Esophagus (tissue), 2 donors: Measurements from ENCODE around the gene SLC24A1. TPM values are rescaled to one million over a fixed set of nuclear protein-coding genes. Genes with fewer than 3 reads are reported as not detected.

Source experiments
- H3K27ac ChIP-seq, 2 donors: one replicate each; pipeline ENCODE4 v1.5.1; 2013; ENCODE audit warnings: low read depth in 2 of 2, mild to moderate bottlenecking in 2 of 2, inconsistent platforms in 1 of 2, low read length in 1 of 2, moderate library complexity in 1 of 2
- H3K27me3 ChIP-seq, 2 donors: one replicate each; pipeline ENCODE4 v1.6.1; 2013; ENCODE audit warnings: low read length in 2 of 2, control low read depth in 1 of 2, mild to moderate bottlenecking in 1 of 2; ENCODE audit not compliant: insufficient read depth in 2 of 2, control insufficient read depth in 1 of 2
- H3K36me3 ChIP-seq, 2 donors: one replicate each; pipeline ENCODE4 v1.6.1; 2013; ENCODE audit warnings: low read length in 1 of 2; ENCODE audit not compliant: control insufficient read depth in 2 of 2, insufficient read depth in 2 of 2
- H3K4me1 ChIP-seq, 2 donors: one replicate each; pipeline ENCODE4 v1.6.1; 2013; ENCODE audit warnings: low read length in 1 of 2; ENCODE audit not compliant: control insufficient read depth in 2 of 2, insufficient read depth in 2 of 2
- H3K4me3 ChIP-seq, 2 donors: one replicate each; pipeline ENCODE4 v1.5.1; 2013; ENCODE audit warnings: low read length in 2 of 2, mild to moderate bottlenecking in 2 of 2, low read depth in 1 of 2, moderate library complexity in 1 of 2
- H3K9me3 ChIP-seq, 2 donors: one replicate each; pipeline ENCODE4 v1.6.1; 2013; ENCODE audit warnings: mild to moderate bottlenecking in 2 of 2, low read depth in 1 of 2, low read length in 1 of 2, moderate library complexity in 1 of 2; ENCODE audit not compliant: control insufficient read depth in 2 of 2, insufficient read depth in 1 of 2
- WGBS, 2 donors: extraction: QIAGEN DNeasy Blood & Tissue Kit; methylation state at CpG; one replicate each; pipeline ENCODE4 v1.1.7; 2013; 5-methylcytosine and 5-hydroxymethylcytosine counted together
- polyA plus RNA-seq, 2 donors: library from polyadenylated mRNA; stranded (reverse); fragments of 200-250 nt; gene quantifications; one replicate each; pipeline ENCODE4 v1.2.3, GENCODE V29; 2013
- donor health status: healthy with polysubstance abuse.
- donor health status: Bipolar disorder and iron deficiency.

The SLC24A1 gene
- polyA plus RNA-seq, 2 donors, result 2.0 to 2.9 TPM

GRCh38 chr15:65631503-65631902 lies 9.8 kb downstream of the SLC24A1 start:
- 82 to 90% methylated on average over 6 of the region's 6 CpGs for WGBS, 2 donors
- no peak overlapping the region for H3K4me3 ChIP-seq

GRCh38 chr15:65632780-65633375 lies 11.1 kb downstream of the SLC24A1 start:
- no peak overlapping the region for H3K4me3 ChIP-seq
- H3K4me1 ChIP-seq, result no peaks in the 10 kb centered on the region
- WGBS, 2 donors, result 76 to 81% methylated on average over 4 of the region's 4 CpGs
- no peak overlapping the region for H3K27ac ChIP-seq
- H3K36me3 ChIP-seq, result no peaks in the 10 kb centered on the region
- no peaks in the 10 kb centered on the region for H3K27me3 ChIP-seq
- H3K9me3 ChIP-seq, result no peaks in the 10 kb centered on the region

More at GRCh38 chr15:65631503-65631902, 9.8 kb downstream of the SLC24A1 start:
- Histone ChIP-seq H3K27ac (no peak overlapping the region), H3K36me3 (no peaks in the 10 kb centered on the region), H3K4me1 (no peaks in the 10 kb centered on the region), H3K27me3 (no peaks in the 10 kb centered on the region), H3K9me3 (no peaks in the 10 kb centered on the region)

GRCh38 chr15:65633752-65634151 lies 12.0 kb downstream of the SLC24A1 start:
- H3K27ac ChIP-seq, result no peak overlapping the region
- 83 to 87% methylated on average over 2 of the region's 2 CpGs for WGBS, 2 donors
- H3K4me3 ChIP-seq, result no peak overlapping the region

GRCh38 chr15:65634356-65634755 lies 12.6 kb downstream of the SLC24A1 start:
- 81 to 84% methylated on average over 1 of the region's 1 CpG for WGBS, 2 donors
- H3K4me1 ChIP-seq, result no peaks in the 10 kb centered on the region
- H3K36me3 ChIP-seq, result no peaks in the 10 kb centered on the region
- no peak overlapping the region for H3K4me3 ChIP-seq
- no peak overlapping the region for H3K27ac ChIP-seq
- H3K27me3 ChIP-seq, result no peaks in the 10 kb centered on the region
- no peaks in the 10 kb centered on the region for H3K9me3 ChIP-seq

More at GRCh38 chr15:65633752-65634151, 12.0 kb downstream of the SLC24A1 start:
- Histone ChIP-seq H3K9me3 (no peaks in the 10 kb centered on the region), H3K4me1 (no peaks in the 10 kb centered on the region), H3K27me3 (no peaks in the 10 kb centered on the region), H3K36me3 (no peaks in the 10 kb centered on the region)

GRCh38 chr15:65638109-65638508 lies 16.4 kb downstream of the SLC24A1 start:
- Histone ChIP-seq H3K27ac (no peak overlapping the region), H3K9me3 (no peaks in the 10 kb centered on the region), H3K4me3 (no peak overlapping the region), H3K36me3 (no peaks in the 10 kb centered on the region), H3K27me3 (no peaks in the 10 kb centered on the region), H3K4me1 (no peaks in the 10 kb centered on the region)
- WGBS, 2 donors, result 87 to 93% methylated on average over 5 of the region's 5 CpGs

- 4 to 7% methylated on average over 3 of the region's 3 CpGs for WGBS, 2 donors
- no peaks in the 10 kb centered on the region for H3K36me3 ChIP-seq
- no peaks in the 10 kb centered on the region for H3K27me3 ChIP-seq
- H3K4me1 ChIP-seq, result no peaks in the 10 kb centered on the region
- no peak overlapping the region for H3K27ac ChIP-seq
- H3K4me3 ChIP-seq, result no peak overlapping the region
- H3K9me3 ChIP-seq, result no peaks in the 10 kb centered on the region
Observed at GRCh38 chr15:65638681-65639089, 16.9 kb downstream of the SLC24A1 start.

GRCh38 chr15:65639509-65639908 lies 17.8 kb downstream of the SLC24A1 start:
- H3K27ac ChIP-seq, result no peak overlapping the region
- H3K4me3 ChIP-seq, result no peak overlapping the region
- 70 to 78% methylated on average over 6 of the region's 6 CpGs for WGBS, 2 donors
- H3K36me3 ChIP-seq, result no peaks in the 10 kb centered on the region
- H3K4me1 ChIP-seq, result no peaks in the 10 kb centered on the region
- H3K27me3 ChIP-seq, result no peaks in the 10 kb centered on the region
- no peaks in the 10 kb centered on the region for H3K9me3 ChIP-seq

GRCh38 chr15:65641768-65642475 lies 20.2 kb downstream of the SLC24A1 start:
- no peak overlapping the region for H3K27ac ChIP-seq
- H3K27me3 ChIP-seq, result no peaks in the 10 kb centered on the region
- H3K9me3 ChIP-seq, result no peaks in the 10 kb centered on the region
- no peaks in the 10 kb centered on the region for H3K4me1 ChIP-seq
- H3K4me3 ChIP-seq, result no peak overlapping the region
- WGBS, 2 donors, result 60 to 61% methylated on average over 6 of the region's 6 CpGs
- peaks cover 0 to 2% of the 10 kb centered on the region in 2 donors for H3K36me3 ChIP-seq

- H3K27ac ChIP-seq, result no peak overlapping the region
- no peaks in the 10 kb centered on the region for H3K4me1 ChIP-seq
- H3K4me3 ChIP-seq, result no peak overlapping the region
- peaks cover 0 to 2% of the 10 kb centered on the region in 2 donors for H3K36me3 ChIP-seq
- H3K9me3 ChIP-seq, result no peaks in the 10 kb centered on the region
- WGBS, 2 donors, result 70 to 71% methylated on average over 6 of the region's 6 CpGs
- H3K27me3 ChIP-seq, result no peaks in the 10 kb centered on the region
Observed at GRCh38 chr15:65642594-65642993, 20.9 kb downstream of the SLC24A1 start.

- Histone ChIP-seq H3K27ac (no peak overlapping the region), H3K4me1 (no peaks in the 10 kb centered on the region), H3K36me3 (peaks cover 0 to 2% of the 10 kb centered on the region in 2 donors), H3K9me3 (no peaks in the 10 kb centered on the region), H3K4me3 (no peak overlapping the region), H3K27me3 (no peaks in the 10 kb centered on the region)
- 91 to 95% methylated on average over 4 of the region's 4 CpGs for WGBS, 2 donors
Observed at GRCh38 chr15:65644282-65644681, 22.5 kb downstream of the SLC24A1 start.
